Hematopoietic multipotent progenitor cell treated with erythropoietin and hydrocortisone succinate and interleukin-3 and kit ligand, for 8 days (in vitro differentiated cells): ENCODE measurements around the gene OR5H14.
A peak's percentile ranks its signal among the peaks of the same experiment; 100 is the strongest.
"Not testable (repeated sequence)": the region's sequence is repeated elsewhere in the genome, so short reads cannot be mapped to it uniquely, and the experiment has no call there.

ENCODE experiments used
- DNase-seq: peaks from one replicate; pipeline ENCODE4 v3.0.0-alpha.2; 2015

Gene OR5H14

DNA sequence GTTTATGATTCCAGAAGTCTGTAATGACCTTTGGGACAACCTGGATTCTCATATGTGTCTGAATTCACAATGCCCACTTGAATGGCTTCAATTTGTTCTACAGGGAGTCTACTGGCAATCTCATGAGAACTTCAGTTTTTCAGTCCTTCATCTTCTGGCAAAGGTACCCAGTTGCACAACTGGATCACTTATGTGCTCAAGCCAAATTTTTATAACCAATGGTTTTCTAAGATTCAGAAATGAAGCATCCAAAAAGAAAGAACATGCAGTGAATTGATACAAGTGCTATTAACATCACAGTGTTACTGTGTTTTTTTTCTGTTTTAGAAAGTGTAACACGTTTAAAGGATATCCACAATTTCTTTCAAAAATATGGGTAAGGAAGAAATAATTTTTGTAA lies at the start of gene OR5H14:
OR5H14 (plus strand) TSS at position 301 of the 400 bp plus-strand sequence. CDS start 1,907 bp downstream, outside the sequence.
- DNase-seq: no peak

DNA sequence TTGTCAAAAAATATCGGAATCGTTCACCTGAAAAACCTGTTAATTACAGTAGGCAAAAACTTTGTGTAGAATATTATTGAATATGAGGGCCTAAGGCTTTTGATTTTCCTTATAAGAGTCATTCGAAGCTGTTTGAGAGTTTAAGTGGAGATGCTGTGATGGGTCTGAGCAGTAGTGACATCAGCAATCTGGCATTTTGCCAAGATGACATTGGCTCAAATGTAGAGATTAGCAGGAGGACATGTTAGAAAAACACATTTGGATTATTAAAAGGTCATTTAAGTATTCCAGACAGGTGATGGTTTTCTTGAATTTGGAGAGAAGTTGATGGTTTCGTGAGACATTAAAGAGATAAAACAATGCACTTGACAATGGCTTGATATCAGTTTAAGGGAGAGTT lies 47.4 kb upstream of the OR5H14 start:
- no peak for DNase-seq

DNA sequence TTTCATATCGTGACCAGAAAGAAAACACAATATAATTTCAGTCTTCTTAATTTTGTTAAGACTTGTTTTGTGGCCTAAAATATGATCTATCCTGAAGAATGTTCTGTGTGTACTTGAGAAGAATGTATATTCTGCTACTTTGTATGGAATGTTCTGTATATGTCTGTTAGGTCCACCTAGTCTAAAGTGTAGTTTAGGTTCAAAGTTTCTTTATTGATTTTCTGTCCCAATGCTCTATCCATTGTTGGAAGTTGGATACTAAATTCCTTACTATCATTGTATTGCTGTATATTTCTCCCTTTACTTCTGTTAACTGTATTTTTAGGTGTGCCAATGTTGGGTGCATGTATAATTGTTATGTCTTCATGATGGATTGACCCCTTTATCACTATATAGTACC lies 39.1 kb upstream of the OR5H14 start:
- no peak for DNase-seq

DNA sequence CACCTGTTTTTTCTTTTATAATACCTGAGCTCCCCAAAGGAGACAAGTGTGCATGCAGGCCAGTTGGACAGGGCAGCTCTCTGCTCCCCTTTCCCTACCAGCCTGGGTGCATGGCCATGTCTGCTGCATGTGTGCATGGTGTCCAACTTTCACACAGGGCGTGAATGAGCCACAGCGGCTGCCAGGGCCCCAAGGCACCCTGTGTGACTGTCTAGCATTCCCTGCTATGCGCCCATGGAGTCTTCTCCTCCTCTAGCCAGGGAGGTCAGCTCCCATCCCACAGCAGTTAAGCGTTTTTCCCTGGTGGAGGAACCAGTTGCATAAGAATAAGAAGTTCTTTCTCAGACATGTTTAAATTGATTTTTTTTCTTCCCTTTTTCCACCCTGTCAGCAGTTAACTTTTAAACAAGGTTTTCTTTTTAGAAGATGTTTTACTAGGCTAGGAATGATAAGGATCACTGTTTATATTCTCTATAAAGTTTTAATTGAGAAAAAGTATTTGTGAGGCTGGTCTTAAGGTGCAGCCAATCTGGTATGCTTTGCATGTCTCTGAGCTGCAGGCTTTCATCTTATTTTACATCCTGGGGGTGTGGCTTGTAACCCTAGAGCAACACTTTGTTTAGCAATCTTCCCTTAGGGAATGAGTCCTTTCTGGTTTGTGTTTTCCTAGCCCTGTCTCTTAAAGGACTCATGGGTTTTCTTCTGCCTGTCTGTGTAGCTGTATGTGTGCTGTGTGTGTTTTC lies 37.3 kb upstream of the OR5H14 start:
- no peak for DNase-seq

DNA sequence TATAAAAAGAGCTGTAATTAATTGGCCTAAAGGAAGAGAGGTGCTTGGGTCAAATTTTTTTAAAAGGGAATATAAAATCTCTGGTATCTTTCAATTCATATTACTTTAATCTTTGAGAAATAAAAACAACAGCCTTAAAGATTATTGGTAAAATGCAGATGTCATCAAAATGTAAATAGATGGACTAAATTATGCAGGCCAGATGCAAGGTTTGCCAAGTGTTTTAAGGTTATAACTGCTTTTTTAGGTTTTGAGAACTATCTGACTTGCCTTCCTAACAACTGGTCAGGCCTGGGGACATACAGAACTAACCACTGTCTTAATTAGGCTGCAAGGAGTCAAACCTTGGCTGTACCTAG lies 36.8 kb upstream of the OR5H14 start:
- DNase-seq: no peak

DNA sequence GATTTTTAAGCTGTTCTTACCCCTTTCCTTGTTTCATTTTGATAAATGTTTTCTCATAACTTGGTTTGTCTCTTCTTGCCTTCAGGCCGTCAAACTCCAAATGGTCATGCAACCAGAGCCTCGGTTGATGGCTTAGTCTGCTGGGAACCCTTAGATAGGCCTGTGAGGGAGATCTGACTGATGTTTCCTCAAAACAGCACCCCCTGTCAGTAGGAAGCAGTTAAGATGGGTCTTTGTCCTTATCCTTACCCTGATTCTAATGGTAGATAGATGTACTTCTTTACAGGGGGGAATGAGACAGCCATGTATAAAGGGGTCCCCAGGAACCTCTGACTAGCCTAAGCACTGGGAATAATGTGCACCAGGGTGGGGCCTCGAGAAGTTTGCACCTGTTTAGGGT lies 33.0 kb upstream of the OR5H14 start:
- DNase-seq: no peak

DNA sequence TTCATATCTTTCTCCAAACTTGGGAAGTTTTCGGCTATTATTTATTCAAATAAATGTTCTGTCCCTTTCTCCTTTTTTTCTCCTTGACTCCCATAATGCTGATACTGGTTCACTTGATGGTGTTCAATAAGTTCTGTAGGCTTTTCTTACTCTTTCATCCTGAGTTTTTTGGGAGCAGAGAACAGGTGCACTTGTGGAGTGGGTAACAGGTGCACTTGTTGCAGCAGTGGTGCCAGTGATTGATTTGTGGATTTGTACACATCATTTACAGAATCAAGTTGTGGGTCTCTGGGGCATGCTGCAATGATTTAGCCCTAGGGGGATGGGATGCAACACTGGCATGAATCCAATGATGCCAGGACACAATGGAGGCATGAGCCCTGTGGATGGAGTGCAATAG lies 31.6 kb upstream of the OR5H14 start:
- no peak for DNase-seq

DNA sequence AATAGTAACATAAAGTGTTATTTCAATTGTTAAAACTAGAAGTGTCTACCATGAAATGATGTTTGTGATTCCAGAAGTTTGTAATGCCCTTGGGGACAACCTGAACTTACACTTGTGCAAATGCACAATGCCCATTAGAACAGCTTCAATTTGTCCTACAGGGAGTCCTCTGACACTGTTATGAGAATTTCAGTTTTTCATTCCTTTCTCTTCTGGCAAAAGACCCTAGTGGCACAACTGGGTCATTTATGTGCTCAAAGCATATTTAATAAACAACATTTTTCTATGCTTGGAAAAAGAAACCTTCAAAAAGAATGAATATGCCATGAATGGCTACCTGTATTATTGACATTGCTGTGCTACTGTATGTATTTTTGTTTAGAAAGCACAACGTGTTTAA lies 16.9 kb upstream of the OR5H14 start, which contains the start of gene OR5H1:
OR5H1 (plus strand) TSS at position 301 of the 400 bp plus-strand sequence. CDS start 1,977 bp downstream, outside the sequence.
- no peak for DNase-seq

DNA sequence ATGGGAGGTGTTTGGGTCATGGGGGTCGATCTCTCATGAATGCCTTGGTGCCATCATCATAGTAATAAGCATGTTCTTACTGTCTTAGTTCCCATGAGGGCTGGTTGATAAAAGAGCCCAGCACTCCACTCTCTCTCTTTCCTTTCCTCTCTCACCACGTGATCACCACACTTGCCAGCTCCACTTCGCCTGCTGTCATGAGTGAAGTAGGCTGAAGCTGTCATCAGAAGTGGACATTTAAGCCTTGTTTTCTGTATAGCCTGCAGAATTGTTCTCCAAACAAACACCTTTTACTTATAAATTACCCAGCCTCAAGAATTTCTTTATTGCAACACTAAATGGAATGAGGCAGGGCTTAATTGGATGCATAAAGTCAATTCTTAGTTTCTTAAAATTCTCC lies 10.6 kb upstream of the OR5H14 start:
- no peak for DNase-seq

DNA sequence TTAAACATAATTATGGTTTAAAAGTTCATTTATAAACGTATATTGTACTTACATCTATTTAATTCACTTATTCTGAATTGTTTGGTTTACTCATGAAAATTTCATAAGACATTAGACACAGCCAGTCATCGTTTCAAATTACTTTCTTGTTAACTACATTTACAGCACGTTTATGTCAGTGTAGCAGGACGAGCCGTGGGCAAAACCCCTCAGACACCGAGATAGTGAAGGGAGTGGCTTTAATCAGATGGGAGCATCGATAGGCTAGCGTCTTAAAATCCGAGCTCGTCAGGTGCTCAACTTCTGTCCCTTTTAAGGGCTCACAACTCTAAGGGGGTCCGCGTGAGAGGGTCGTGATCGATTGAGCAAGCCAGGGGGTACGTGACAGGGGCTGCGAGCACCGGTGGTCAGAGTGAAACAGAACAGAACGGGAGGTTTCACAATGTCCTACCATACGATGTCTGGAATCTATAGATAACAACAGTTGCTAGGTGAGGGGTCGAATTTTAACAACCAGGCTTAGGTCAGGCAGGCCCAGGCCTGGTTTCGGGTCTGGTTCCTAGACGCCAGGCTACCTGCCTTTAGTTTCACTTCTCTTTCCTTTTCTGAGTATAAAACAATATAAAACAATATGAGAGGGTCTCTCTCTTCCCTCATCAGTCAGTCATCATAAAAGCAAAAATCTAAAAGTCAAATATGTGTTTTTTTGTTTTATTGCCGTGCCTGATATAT lies 9.3 kb upstream of the OR5H14 start:
- DNase-seq: not testable (repeated sequence)

DNA sequence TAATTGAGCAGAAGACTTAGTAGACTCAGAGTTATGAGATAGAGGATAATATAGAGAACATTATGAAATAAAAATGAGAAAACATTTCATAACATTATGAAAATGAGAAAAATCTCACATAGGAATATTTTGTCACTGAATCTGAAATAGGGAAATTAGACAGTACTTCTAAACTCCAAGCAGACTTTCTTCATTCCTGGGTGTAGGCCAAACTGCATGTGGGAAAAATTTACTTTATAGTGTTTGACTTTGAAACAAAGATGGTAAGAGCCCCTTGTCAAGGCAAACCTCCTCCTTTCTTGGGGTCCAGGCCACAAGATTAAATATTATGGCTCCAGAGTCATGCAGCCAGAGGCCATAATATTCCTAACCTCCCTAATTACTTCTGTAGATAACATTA lies 6.7 kb upstream of the OR5H14 start:
- no peak for DNase-seq

DNA sequence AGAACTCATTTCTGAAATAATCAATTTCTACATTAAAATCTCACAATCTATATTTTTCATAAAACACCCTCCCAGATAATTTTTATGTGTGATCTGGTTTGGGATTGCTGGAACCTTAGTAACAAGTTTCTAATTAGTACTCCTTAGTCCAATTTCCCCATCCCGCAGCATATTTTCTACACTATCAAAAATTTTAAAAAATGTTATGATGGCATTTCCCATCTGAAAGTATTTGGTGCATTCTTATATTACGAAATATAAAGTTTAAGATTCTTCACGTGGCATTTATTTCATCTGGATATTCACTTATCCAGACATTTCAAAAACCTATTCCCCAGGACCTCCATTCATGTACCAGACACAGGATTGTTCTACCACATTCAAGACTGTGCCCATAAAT lies 1.5 kb downstream of the OR5H14 start:
- no peak for DNase-seq

DNA sequence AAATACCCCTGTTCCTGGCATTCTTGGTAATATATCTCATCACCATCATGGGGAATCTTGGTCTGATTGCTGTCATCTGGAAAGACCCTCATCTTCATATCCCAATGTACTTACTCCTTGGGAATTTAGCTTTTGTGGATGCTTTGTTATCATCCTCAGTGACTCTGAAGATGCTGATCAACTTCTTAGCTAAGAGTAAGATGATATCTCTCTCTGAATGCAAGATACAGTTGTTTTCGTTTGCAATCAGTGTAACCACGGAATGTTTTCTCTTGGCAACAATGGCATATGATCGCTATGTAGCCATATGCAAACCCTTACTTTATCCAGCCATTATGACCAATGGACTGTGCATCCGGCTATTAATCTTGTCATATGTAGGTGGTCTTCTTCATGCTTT lies 2.2 kb downstream of the OR5H14 start:
- DNase-seq: not testable (repeated sequence)

DNA sequence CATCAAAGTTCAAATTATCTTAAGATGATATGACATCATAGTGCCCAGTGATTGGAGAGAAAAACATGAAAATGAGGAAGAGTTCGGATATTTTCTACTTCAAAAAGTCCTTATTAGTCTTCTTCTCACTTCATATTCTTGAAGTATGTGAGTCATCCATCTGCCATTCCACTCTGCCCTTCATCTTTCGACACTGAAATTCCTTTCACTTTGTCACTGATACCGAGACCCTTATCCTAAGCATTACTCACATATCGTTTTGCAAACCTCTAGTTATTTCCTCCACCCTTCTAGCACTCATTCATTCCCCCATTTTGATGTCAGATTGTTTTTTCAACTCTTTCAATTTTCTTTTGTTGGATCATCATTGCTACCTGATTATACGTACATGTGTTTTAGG lies 4.0 kb downstream of the OR5H14 start:
- no peak for DNase-seq

DNA sequence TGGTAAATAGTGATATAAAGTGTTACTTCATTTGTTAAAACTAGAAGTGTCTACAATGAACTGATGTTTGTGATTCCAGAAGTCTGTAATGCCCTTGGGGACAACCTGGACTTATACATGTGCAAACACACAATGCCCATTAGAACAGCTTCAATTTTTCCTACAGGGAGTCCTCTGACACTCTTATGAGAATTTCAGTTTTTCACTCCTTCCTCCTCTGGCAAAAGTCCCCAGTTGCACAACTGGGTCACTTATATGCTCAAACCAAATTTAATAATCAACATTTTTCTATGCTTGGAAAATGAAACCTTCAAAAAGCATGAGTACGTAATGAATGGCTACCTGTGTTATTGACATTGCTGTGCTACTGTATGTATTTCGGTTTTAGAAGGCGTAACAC lies 19.1 kb downstream of the OR5H14 start, which contains the start of gene OR5H15:
OR5H15 (plus strand) TSS at position 301 of the 400 bp plus-strand sequence. CDS start 2,004 bp downstream, outside the sequence.
- no peak for DNase-seq

DNA sequence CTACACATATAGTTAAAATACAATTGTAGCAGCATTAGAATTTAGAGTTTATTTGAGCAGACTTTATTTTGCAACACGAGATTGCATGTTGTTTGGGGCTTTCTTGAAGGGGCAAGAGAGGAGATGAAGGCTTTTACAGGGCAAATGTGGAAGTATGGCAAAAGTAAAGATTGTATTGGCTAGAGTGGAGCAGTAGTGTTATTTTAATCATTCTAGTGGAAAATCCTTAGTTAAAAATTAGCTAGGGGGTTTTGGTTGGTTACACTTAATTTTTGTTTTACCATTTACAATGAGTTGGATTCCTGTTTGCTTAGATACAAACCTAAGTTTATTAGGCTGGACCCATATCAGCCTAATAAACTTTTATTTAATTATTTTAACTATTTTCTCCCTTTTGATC lies 23.8 kb downstream of the OR5H14 start:
- DNase-seq: no peak

DNA sequence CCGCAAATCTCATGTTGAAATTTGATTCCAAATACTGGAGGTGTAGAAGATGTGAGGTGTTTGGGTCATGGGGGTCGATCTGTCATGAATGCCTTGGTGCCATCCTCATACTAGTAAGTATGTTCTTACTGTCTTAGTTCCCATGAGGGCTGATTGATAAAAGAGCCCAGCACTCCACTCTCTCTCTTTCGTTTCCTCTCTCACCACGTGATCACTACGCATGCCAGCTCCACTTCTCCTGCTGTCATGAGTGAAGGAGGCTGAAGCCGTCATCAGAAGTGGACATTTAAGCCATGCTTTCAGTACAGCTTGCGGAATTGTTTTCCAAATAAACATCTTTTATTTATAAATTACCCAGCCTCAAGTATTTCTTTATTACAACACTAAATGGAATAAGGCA lies 25.3 kb downstream of the OR5H14 start:
- DNase-seq: no peak

DNA sequence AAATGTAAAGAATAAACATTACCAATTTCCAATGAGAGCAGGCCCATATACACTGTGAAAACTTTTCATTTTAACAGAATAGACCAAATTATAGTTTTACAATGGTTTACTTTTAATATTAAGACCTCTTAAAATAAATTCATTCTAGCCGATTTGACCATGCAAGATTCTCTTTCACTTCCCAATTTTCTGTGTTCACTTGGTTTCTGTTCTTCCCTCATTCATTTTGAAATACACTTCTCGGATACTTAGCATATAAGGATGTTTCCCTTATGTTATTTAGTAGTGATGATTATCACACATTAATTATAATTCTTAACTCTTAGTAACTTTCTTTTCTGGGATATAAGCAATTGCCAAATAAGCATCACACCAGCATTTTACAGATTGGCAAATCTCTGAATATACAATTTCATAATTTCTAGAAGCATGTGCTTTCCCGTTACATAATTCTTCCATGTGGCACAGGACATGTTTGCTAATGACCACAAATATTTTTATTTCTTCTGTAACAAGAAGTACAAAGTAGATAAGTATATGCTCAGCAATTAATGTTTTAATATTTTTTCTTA lies 33.1 kb downstream of the OR5H14 start:
- no peak for DNase-seq

DNA sequence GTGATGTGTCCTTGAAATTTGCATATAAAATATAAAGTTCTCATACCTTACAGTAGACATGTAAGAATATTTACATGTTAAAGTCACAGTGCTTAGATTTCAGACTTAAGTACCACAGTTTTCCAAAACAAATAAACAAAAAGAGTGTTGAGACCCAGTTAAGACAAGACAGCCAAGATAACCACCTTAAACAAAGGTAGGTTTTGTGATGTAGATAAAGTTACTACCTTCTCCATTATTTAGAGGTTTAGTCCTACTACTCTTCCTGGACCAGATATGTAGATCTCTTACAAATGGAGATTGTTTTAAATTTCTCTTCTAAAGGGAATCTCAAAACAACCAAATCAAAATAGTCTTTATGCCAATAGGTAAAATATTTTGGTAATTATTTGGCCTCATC lies 34.9 kb downstream of the OR5H14 start:
- DNase-seq: no peak

DNA sequence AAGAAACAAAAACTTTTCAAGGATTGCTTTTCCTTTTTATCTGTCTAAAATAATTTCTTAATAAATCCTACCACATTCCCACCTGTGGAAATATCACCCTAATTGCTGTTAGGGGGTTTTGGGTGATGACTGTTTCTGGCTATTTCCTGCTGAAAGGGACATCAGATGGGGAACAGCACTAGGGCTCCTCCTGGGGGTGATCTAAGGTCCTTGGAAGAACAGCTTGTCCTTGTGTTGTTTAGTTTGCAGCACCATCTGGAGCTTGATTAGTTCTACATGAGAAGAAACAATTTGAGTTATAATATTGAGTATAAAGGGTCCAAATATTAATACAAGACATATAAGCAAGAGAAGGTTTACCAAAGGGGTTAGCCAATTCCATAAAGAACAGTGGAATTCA lies 37.9 kb downstream of the OR5H14 start:
- no peak for DNase-seq

DNA sequence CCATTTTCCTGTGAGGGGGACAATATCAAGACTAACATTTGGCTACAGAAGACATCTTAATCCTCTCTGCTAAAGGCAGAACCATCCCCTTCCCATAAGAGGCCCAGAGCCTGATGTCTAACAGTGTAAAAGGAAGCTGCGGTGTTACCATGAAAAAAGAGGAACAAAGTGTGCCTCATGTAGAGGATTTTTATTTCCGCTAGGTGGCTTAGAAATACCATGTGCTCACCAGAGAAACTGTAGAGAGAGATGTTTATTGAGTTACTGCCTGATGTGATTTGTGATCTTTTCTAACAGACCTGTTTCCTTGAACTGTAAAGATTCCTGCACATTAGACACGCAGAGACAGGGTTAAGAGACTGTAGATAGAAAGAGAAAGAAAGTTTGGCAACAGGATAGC lies 41.3 kb downstream of the OR5H14 start:
- peak; percentile 5 for DNase-seq

DNA sequence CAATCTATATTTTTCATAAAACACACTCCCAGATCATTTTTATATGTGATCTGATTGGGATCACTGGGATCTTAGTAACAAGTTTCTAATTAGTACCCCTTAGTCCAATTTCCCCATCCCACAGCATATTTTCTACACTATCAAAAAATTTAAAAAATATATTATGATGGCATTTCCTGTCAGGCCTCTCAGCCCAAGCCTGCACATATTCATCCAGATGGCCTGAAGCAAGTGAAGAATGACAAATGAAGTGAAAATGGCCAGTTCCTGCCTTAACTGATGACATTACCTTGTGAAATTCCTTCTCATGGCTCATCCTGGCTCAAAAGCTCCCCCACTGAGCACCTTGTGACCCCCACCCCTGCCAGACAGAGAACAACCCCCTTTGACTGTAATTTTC lies 43.6 kb downstream of the OR5H14 start:
- not testable (repeated sequence) for DNase-seq

DNA sequence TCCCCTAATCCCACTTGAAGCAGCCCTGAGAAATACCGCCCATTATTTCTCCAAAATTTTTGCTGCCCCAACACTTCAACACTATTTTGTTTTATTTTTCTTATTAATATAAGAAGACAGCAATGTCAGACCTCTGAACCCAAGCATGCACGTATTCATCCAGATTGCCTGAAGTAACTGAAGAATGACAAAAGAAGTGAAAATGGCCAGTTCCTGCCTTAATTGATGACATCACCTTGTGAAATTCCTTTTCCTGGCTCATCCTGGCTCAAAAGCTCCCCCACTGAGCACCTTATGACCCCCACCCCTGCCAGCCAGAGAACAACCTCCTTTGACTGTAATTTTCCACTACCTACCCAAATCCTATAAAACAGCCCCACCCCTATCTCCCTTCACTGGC lies 49.0 kb downstream of the OR5H14 start:
- DNase-seq: not testable (repeated sequence)

DNA sequence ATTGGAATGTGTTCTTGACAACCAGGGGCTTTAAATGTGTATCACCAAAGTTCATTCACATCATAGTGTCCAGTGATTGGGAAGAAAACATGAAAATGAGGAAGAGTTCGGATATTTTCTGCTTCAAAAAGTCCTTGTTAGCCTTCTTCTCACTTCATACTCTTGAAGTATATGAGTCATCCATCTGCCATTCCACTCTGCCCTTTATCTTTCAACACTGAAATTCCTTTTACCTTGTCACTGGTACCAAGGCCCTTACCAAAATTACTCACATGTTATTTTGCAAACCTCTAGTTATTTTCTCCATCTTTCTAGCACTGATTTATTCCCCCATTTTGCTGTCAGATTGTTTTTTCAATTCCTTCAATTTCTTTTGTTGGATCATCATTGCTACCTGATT lies 51.7 kb downstream of the OR5H14 start:
- no peak for DNase-seq
